ENCODE measurements around the gene SLC6A19.

DNA sequence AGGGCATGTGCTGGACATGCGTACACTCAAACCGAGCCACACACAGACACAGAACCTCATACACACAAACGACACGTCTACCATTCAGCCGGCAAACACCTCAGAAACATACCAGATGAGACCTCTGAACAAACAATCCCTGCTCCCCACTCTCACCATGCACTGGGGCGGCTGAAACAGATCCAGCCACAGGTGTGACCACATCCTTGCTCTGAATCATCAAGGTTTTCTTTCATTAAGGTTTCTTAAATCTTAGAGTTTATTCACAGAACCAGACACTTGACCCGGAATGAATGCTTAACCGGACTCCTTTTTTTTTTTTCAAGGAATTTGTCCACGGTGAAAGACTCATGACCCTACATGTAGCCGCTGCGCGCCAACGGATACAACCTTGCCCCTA is 67.3 kb downstream of the SLC6A19 start:
- no peak for TF ChIP-seq POLR2A (IDR thresholded peaks at IDR 0.05; ENCODE audit: low read length)
- TF ChIP-seq GATA1 (IDR thresholded peaks at IDR 0.05; ENCODE audit: low read depth, low read length), result no peak

Measured in erythroblast (primary cell).